GM23248 (cell line): ENCODE data around the gene CHST11. TPM values are rescaled to one million over a fixed set of nuclear protein-coding genes. Genes with fewer than 3 reads are reported as not detected.
A peak's percentile ranks its signal among the peaks of the same experiment; 100 is the strongest.

Source experiments
- DNase-seq: peaks from one replicate; pipeline ENCODE4 v3.0.0-alpha.2; 2015
- H2AFZ ChIP-seq: fragments of 200-600 bp; sonication (generic); 2 replicates; pipeline ENCODE4 v1.6.1; 2016; ENCODE audit warnings: antibody characterized with exemption
- H3F3A ChIP-seq: fragments of 200-600 bp; sonication (generic); 2 replicates; pipeline ENCODE4 v1.6.1; 2016; ENCODE audit warnings: mild to moderate bottlenecking, antibody characterized with exemption, mixed run types; ENCODE audit not compliant: insufficient read depth
- H3K27ac ChIP-seq: fragments of 200-600 bp; sonication (generic); 2 replicates; pipeline ENCODE4 v1.5.1; 2016; ENCODE audit warnings: mild to moderate bottlenecking
- H3K27me3 ChIP-seq: fragments of 200-600 bp; sonication (generic); replicated peaks from 2 replicates; pipeline ENCODE4 v1.6.1; 2016; ENCODE audit warnings: mild to moderate bottlenecking; ENCODE audit not compliant: insufficient read depth
- H3K36me3 ChIP-seq: fragments of 200-600 bp; sonication (generic); 2 replicates; pipeline ENCODE4 v1.6.1; 2016; ENCODE audit warnings: low read depth, mild to moderate bottlenecking
- H3K4me1 ChIP-seq: fragments of 200-600 bp; sonication (generic); 2 replicates; pipeline ENCODE4 v1.6.1; 2016; ENCODE audit warnings: mild to moderate bottlenecking; ENCODE audit not compliant: insufficient read depth
- H3K4me2 ChIP-seq: fragments of 200-600 bp; sonication (generic); one replicate; pipeline ENCODE4 v1.6.1; 2016; ENCODE audit warnings: mild to moderate bottlenecking; ENCODE audit not compliant: unreplicated experiment
- H3K4me3 ChIP-seq: fragments of 200-600 bp; sonication (generic); 2 replicates; pipeline ENCODE4 v1.5.1; 2016; ENCODE audit warnings: mild to moderate bottlenecking
- H3K79me2 ChIP-seq: fragments of 200-600 bp; sonication (generic); 2 replicates; pipeline ENCODE4 v1.6.1; 2016; ENCODE audit warnings: mild to moderate bottlenecking; ENCODE audit not compliant: insufficient read depth
- H3K9ac ChIP-seq: fragments of 200-600 bp; sonication (generic); 2 replicates; pipeline ENCODE4 v1.6.1; 2016; ENCODE audit warnings: mild to moderate bottlenecking
- H3K9me2 ChIP-seq: fragments of 200-600 bp; sonication (generic); 2 replicates; pipeline ENCODE4 v1.6.1; 2016; ENCODE audit warnings: mixed run types, mild to moderate bottlenecking, moderate library complexity; ENCODE audit not compliant: insufficient read depth
- H3K9me3 ChIP-seq: fragments of 200-600 bp; sonication (generic); one replicate; pipeline ENCODE4 v1.6.1; 2017; ENCODE audit warnings: low read depth
- H4K20me1 ChIP-seq: fragments of 200-600 bp; sonication (generic); 2 replicates; pipeline ENCODE4 v1.6.0; 2016; ENCODE audit not compliant: insufficient read depth
- EZH2 ChIP-seq: fragments of 200-600 bp; sonication (generic); IDR thresholded peaks from 2 replicates; pipeline ENCODE4 v1.6.1; 2018; ENCODE audit warnings: antibody characterized with exemption, mild to moderate bottlenecking; ENCODE audit not compliant: insufficient read depth, poor library complexity, severe bottlenecking
- EZH2phosphoT487 ChIP-seq: fragments of 200-600 bp; sonication (generic); IDR thresholded peaks from 2 replicates; pipeline ENCODE4 v1.6.1; 2018; ENCODE audit warnings: antibody characterized with exemption, moderate library complexity, mild to moderate bottlenecking, low read depth; ENCODE audit not compliant: insufficient read depth
- WGBS, 2 experiments: methylation state at CpG; one replicate each; pipeline ENCODE4 v1.1.6; 2015 to 2017; ENCODE audit warnings: low lambda C conversion rate in 2 of 2, low coverage in 1 of 2; ENCODE audit errors: missing lambda C conversion rate in 2 of 2; 5-methylcytosine and 5-hydroxymethylcytosine counted together
- in situ Hi-C: fragments of 300-500 bp; cut with MboI; formaldehyde crosslinking; loops from 2 replicates; pipeline ENCODE4 v1.15.0; 2020
- polyA plus RNA-seq: library from polyadenylated mRNA; unstranded; fragments of >200 nt; fragmentation: Nextera tagmentation; extraction: Ambion mirVana; gene quantifications from 2 replicates; pipeline ENCODE4 v1.2.1, GENCODE V29; 2016
- total RNA-seq: library from RNA; depleted of rRNA; stranded (reverse); fragments of >200 nt; shearing (Covaris generic); gene quantifications from 2 replicates; pipeline ENCODE4 v1.2.3, GENCODE V29; 2014

CHST11 gene
- total and polyA plus RNA-seq, 2 experiments from 2014 or later, result 3.7 to 5.4 TPM

- no peak overlapping the region for H2AFZ ChIP-seq
- 93 to 100% methylated on average over 3 of the region's 3 CpGs for WGBS, 2 experiments
- no peaks in the 10 kb centered on the region; the same call in 1 of the 2 replicates for H3K4me1 ChIP-seq
- H3K4me3 ChIP-seq, result no peak overlapping the region
- in situ Hi-C loops, result no loop called here
- no peaks in the 10 kb centered on the region for H3K27me3 ChIP-seq
- no peaks in the 10 kb centered on the region for H3K36me3 ChIP-seq
- H3K9ac ChIP-seq, result no peak overlapping the region
- H3K9me3 ChIP-seq, result no peaks in the 10 kb centered on the region
- H3K9me2 ChIP-seq, result no peaks in the 10 kb centered on the region
- H3K27ac ChIP-seq, result peak overlapping the region; percentile 72; the same call in 1 of the 2 replicates
- H3F3A ChIP-seq, result peaks cover 13% of the 10 kb centered on the region
- TF ChIP-seq EZH2phosphoT487 (no peak), EZH2 (no peak)
- no peaks in the 10 kb centered on the region for H4K20me1 ChIP-seq
- DNase-seq, result no peak
- peaks cover 40% of the 10 kb centered on the region for H3K79me2 ChIP-seq
- H3K4me2 ChIP-seq, result no peak overlapping the region
Measured at GRCh38 chr12:104480012-104480411, 23.3 kb downstream of the CHST11 start.

- no peaks in the 10 kb centered on the region for H3K36me3 ChIP-seq
- peak; percentile 72 for DNase-seq
- peak overlapping the region; percentile 36; the same call in 1 of the 2 replicates for H3K9ac ChIP-seq
- H3F3A ChIP-seq, result peaks cover 13% of the 10 kb centered on the region
- TF ChIP-seq EZH2phosphoT487 (no peak), EZH2 (no peak)
- no peaks in the 10 kb centered on the region for H3K27me3 ChIP-seq
- H3K9me3 ChIP-seq, result no peaks in the 10 kb centered on the region
- H3K27ac ChIP-seq, result peak overlapping the region; percentile 72
- no peak overlapping the region for H3K4me2 ChIP-seq
- peaks cover 40% of the 10 kb centered on the region for H3K79me2 ChIP-seq
- no peaks in the 10 kb centered on the region for H3K9me2 ChIP-seq
- no peak overlapping the region for H2AFZ ChIP-seq
- no peak overlapping the region for H3K4me3 ChIP-seq
- in situ Hi-C loops, result no loop called here
- H4K20me1 ChIP-seq, result no peaks in the 10 kb centered on the region
- WGBS, 2 experiments, result 80 to 81% methylated on average over 11 of the region's 11 CpGs
- peaks cover under 1% of the 10 kb centered on the region for H3K4me1 ChIP-seq
Measured at GRCh38 chr12:104480826-104481440, 24.2 kb downstream of the CHST11 start.

GRCh38 chr12:104482113-104482512 lies 25.4 kb downstream of the CHST11 start:
- Histone ChIP-seq H3K4me1 (peaks cover 7% of the 10 kb centered on the region), H2AFZ (no peak overlapping the region)
- 96 to 100% methylated on average over 4 of the region's 4 CpGs for WGBS, 2 experiments

GRCh38 chr12:104482748-104483147 lies 26.0 kb downstream of the CHST11 start:
- DNase-seq, result no peak
- Histone ChIP-seq H3K27me3 (no peaks in the 10 kb centered on the region), H3K9me3 (no peaks in the 10 kb centered on the region), H3K4me3 (no peak overlapping the region), H3K36me3 (no peaks in the 10 kb centered on the region), H3K9ac (no peak overlapping the region), H3F3A (peaks cover 13% of the 10 kb centered on the region), H3K79me2 (peaks cover 28% of the 10 kb centered on the region), H4K20me1 (no peaks in the 10 kb centered on the region), H3K27ac (no peak overlapping the region), H3K9me2 (no peaks in the 10 kb centered on the region), H2AFZ (no peak overlapping the region), H3K4me2 (no peak overlapping the region), H3K4me1 (peaks cover 7% of the 10 kb centered on the region)
- TF ChIP-seq EZH2phosphoT487 (no peak), EZH2 (no peak)
- in situ Hi-C loops, result no loop called here
- 73 to 87% methylated on average over 4 of the region's 4 CpGs for WGBS, 2 experiments

More at GRCh38 chr12:104482113-104482512, 25.4 kb downstream of the CHST11 start:
- no peak overlapping the region for H3K4me3 ChIP-seq
- TF ChIP-seq EZH2 (no peak), EZH2phosphoT487 (no peak)
- no peaks in the 10 kb centered on the region for H3K9me2 ChIP-seq
- in situ Hi-C loops, result no loop called here
- no peaks in the 10 kb centered on the region for H3K36me3 ChIP-seq
- no peak for DNase-seq
- no peak overlapping the region for H3K4me2 ChIP-seq
- H3K27ac ChIP-seq, result no peak overlapping the region
- H3K79me2 ChIP-seq, result peaks cover 31% of the 10 kb centered on the region
- no peak overlapping the region for H3K9ac ChIP-seq
- no peaks in the 10 kb centered on the region for H3K27me3 ChIP-seq
- H3K9me3 ChIP-seq, result no peaks in the 10 kb centered on the region
- H4K20me1 ChIP-seq, result no peaks in the 10 kb centered on the region
- H3F3A ChIP-seq, result peaks cover 13% of the 10 kb centered on the region
